HepG2 (cell line): ENCODE data around the gene CIART. TPM values are rescaled to one million over a fixed set of nuclear protein-coding genes. Genes with fewer than 3 reads are reported as not detected.

Experiments used
- AFF4 ChIP-seq: sonication (generic); formaldehyde crosslinking; IDR thresholded peaks from 2 replicates; pipeline ENCODE4 v1.4.0; 2020; ENCODE audit warnings: missing genetic modification reagents
- EZH2 ChIP-seq: conservative IDR thresholded peaks from 2 replicates; pipeline ENCODE4 v1.6.1; 2012; ENCODE audit warnings: mild to moderate bottlenecking, low read depth, low read length, moderate library complexity
- IKZF1 ChIP-seq: fragments of 450-650 bp; IDR thresholded peaks from 2 replicates; pipeline ENCODE4 v1.7.1; 2016
- NFKB2 ChIP-seq: sonication (generic); formaldehyde crosslinking; IDR thresholded peaks from 2 replicates; pipeline ENCODE4 v1.4.0; 2020; ENCODE audit warnings: missing genetic modification reagents, borderline replicate concordance
- POLR2A ChIP-seq, 2 experiments: IDR thresholded peaks; 2 replicates each; pipeline ENCODE4 v1.6.1; 2011; ENCODE audit warnings: low read depth in 2 of 2, low read length in 2 of 2, mild to moderate bottlenecking in 1 of 2, moderate library complexity in 1 of 2; ENCODE audit not compliant: insufficient read depth in 1 of 2
- RXRA ChIP-seq: sonication (generic); formaldehyde crosslinking; IDR thresholded peaks from 2 replicates; pipeline ENCODE4 v1.5.1; 2020; ENCODE audit warnings: missing genetic modification reagents
- SMYD3 ChIP-seq: sonication (generic); formaldehyde crosslinking; IDR thresholded peaks from 2 replicates; pipeline ENCODE4 v1.8.1; 2023; ENCODE audit warnings: mild to moderate bottlenecking, missing genetic modification reagents
- SRSF1 ChIP-seq: fragments of 200-400 bp; formaldehyde crosslinking; optimal IDR thresholded peaks from 2 replicates; pipeline ENCODE3; 2017; ENCODE audit warnings: mild to moderate bottlenecking, low read depth, low read length, moderate library complexity
- TEAD2 ChIP-seq: sonication (generic); formaldehyde crosslinking; IDR thresholded peaks from 2 replicates; pipeline ENCODE4 v1.9.0; 2021; ENCODE audit warnings: missing genetic modification reagents
- THAP11 ChIP-seq: IDR thresholded peaks from 2 replicates; pipeline ENCODE4 v1.6.1; 2016; ENCODE audit warnings: missing biosample characterization, missing genetic modification reagents
- ZBTB46 ChIP-seq: sonication (generic); formaldehyde crosslinking; IDR thresholded peaks from 2 replicates; pipeline ENCODE4 v1.4.0; 2020; ENCODE audit warnings: mild to moderate bottlenecking, missing genetic modification reagents, borderline replicate concordance
- ZNF703 ChIP-seq: sonication (generic); formaldehyde crosslinking; IDR thresholded peaks from 2 replicates; pipeline ENCODE4 v1.5.1; 2020; ENCODE audit warnings: missing genetic modification reagents, mild to moderate bottlenecking, moderate library complexity, borderline replicate concordance
- ZNF75D ChIP-seq: sonication (generic); formaldehyde crosslinking; IDR thresholded peaks from 2 replicates; pipeline ENCODE4 v1.8.1; 2023; ENCODE audit warnings: missing genetic modification reagents, mild to moderate bottlenecking, borderline replicate concordance
- ZNF766 ChIP-seq: sonication (generic); formaldehyde crosslinking; IDR thresholded peaks from 2 replicates; pipeline ENCODE4 v1.5.0; 2020; ENCODE audit warnings: missing genetic modification reagents, borderline replicate concordance
- ZNF776 ChIP-seq: sonication (generic); formaldehyde crosslinking; IDR thresholded peaks from 2 replicates; pipeline ENCODE4 v1.4.0; 2020; ENCODE audit warnings: mild to moderate bottlenecking, missing genetic modification reagents
- ZNF850 ChIP-seq: sonication (generic); formaldehyde crosslinking; conservative IDR thresholded peaks from 2 replicates; pipeline ENCODE4 v1.9.0; 2021; ENCODE audit warnings: mild to moderate bottlenecking, missing genetic modification reagents
- polyA plus RNA-seq, 8 experiments: library from polyadenylated mRNA; depleted of rRNA in 3 of 8; stranded (reverse) in 7 of 8; unstranded in 1 of 8; fragments of >200 nt; fragmentation: Illumina TruSeq in 4 of 8; extraction: Trizol in 4 of 8; gene quantifications; 2 replicates each; pipeline versions ENCODE4 v1.2.1 to v1.2.3, GENCODE V29; 2011 to 2016; ENCODE audit warnings: low read depth in 4 of 8, missing spikeins in 1 of 8, mixed read lengths in 1 of 8; ENCODE audit not compliant: insufficient read depth in 1 of 8
- total RNA-seq, 5 experiments: library from RNA; depleted of rRNA; stranded (reverse); fragments of >200 nt; fragmentation: Illumina TruSeq; extraction: Trizol; gene quantifications; 2 replicates each; pipeline ENCODE4 v1.2.3, GENCODE V29; 2016; ENCODE audit warnings: low read depth in 1 of 5
- TF ChIP-seq, protein P1 (sequence below): sonication (generic); formaldehyde crosslinking; IDR thresholded peaks from 2 replicates; pipeline ENCODE4 v1.4.0; 2020; ENCODE audit warnings: mild to moderate bottlenecking, low read depth, missing genetic modification reagents
- TF ChIP-seq, protein P2 (sequence below): sonication (generic); formaldehyde crosslinking; IDR thresholded peaks from 2 replicates; pipeline ENCODE4 v1.5.1; 2020; ENCODE audit warnings: missing genetic modification reagents, mild to moderate bottlenecking, borderline replicate concordance

The CIART gene
- total and polyA plus RNA-seq, 2 of the 13 experiments (the other 11 are each of a cell fraction or from before 2014, with no cell fraction given): 0.58 TPM; not detected in 1

- TF ChIP-seq ZBTB46 (CRISPR knock-in tag) (no peak), ZNF776 (0 out of 2 replicates have a peak, but pooled peaks have one; percentile 45), RXRA (CRISPR knock-in tag) (peak; percentile 31; the same call in 1 of the 2 replicates), ZNF850 (CRISPR knock-in tag) (no peak), IKZF1 (no peak), THAP11 (CRISPR knock-in tag) (peak; percentile 82), NFKB2 (CRISPR knock-in tag) (peak; percentile 75; the same call in 1 of the 2 replicates), AFF4 (peak; percentile 96), TEAD2 (CRISPR knock-in tag) (no peak), ZNF703 (CRISPR knock-in tag) (no peak), ZNF75D (CRISPR knock-in tag) (no peak), POLR2A (IDR thresholded peaks at IDR 0.05; ENCODE audit: insufficient read depth in 1 of 2, low read depth in 2 of 2, low read length in 2 of 2) (peak; percentile 93 to 96), EZH2 (no peak), ZNF766 (CRISPR knock-in tag) (0 out of 2 replicates have a peak, but pooled peaks have one; percentile 33), SRSF1 (no peak), SMYD3 (CRISPR knock-in tag) (no peak)
- TF ChIP-seq, protein P1, sequence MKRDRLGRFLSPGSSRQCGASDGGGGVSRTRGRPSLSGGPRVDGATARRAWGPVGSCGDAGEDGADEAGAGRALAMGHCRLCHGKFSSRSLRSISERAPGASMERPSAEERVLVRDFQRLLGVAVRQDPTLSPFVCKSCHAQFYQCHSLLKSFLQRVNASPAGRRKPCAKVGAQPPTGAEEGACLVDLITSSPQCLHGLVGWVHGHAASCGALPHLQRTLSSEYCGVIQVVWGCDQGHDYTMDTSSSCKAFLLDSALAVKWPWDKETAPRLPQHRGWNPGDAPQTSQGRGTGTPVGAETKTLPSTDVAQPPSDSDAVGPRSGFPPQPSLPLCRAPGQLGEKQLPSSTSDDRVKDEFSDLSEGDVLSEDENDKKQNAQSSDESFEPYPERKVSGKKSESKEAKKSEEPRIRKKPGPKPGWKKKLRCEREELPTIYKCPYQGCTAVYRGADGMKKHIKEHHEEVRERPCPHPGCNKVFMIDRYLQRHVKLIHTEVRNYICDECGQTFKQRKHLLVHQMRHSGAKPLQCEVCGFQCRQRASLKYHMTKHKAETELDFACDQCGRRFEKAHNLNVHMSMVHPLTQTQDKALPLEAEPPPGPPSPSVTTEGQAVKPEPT (CRISPR knock-in tag): no peak; the same call in 1 of the 2 replicates
- TF ChIP-seq, protein P2, sequence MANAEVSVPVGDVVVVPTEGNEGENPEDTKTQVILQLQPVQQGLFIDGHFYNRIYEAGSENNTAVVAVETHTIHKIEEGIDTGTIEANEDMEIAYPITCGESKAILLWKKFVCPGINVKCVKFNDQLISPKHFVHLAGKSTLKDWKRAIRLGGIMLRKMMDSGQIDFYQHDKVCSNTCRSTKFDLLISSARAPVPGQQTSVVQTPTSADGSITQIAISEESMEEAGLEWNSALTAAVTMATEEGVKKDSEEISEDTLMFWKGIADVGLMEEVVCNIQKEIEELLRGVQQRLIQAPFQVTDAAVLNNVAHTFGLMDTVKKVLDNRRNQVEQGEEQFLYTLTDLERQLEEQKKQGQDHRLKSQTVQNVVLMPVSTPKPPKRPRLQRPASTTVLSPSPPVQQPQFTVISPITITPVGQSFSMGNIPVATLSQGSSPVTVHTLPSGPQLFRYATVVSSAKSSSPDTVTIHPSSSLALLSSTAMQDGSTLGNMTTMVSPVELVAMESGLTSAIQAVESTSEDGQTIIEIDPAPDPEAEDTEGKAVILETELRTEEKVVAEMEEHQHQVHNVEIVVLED (CRISPR knock-in tag): peak; percentile 74; the same call in 1 of the 2 replicates
Observed at GRCh38 chr1:150235852-150236613, 46.3 kb upstream of the CIART start, which contains the start of gene ANP32E (continued).
